ENCODE results near the gene OTUD5.
A peak's percentile ranks its signal among the peaks of the same experiment; 100 is the strongest.

OTUD5 gene

GRCh38 chrX:48913605-48914366, 43.6 kb downstream of the OTUD5 start:
- no peak overlapping the region for H3K4me3 ChIP-seq (ENCODE audit: low read depth, low read length)
- in situ Hi-C loops (cut with HindIII; ENCODE audit: low sequenced_read_pairs) = no loop called here
- DNase-seq (ENCODE audit: low read depth) = no peak
- TF ChIP-seq CTCF (IDR thresholded peaks at IDR 0.05; ENCODE audit: low read depth, low read length, missing control alignments) = no peak

GRCh38 chrX:48911412-48912182, 45.8 kb downstream of the OTUD5 start, which contains the start of gene SLC35A2:
Gene SLC35A2, minus strand, starts transcription at chrX:48911646. Its CDS starts 10 bp downstream, at chrX:48911636.
- in situ Hi-C loops (cut with HindIII; ENCODE audit: low sequenced_read_pairs) = no loop called here
- DNase-seq (ENCODE audit: low read depth) = no peak
- peak within 1 kb of the TSS; percentile 59 for H3K4me3 ChIP-seq (ENCODE audit: low read depth, low read length)
- no peak for TF ChIP-seq CTCF (IDR thresholded peaks at IDR 0.05; ENCODE audit: low read depth, low read length, missing control alignments)

DNA sequence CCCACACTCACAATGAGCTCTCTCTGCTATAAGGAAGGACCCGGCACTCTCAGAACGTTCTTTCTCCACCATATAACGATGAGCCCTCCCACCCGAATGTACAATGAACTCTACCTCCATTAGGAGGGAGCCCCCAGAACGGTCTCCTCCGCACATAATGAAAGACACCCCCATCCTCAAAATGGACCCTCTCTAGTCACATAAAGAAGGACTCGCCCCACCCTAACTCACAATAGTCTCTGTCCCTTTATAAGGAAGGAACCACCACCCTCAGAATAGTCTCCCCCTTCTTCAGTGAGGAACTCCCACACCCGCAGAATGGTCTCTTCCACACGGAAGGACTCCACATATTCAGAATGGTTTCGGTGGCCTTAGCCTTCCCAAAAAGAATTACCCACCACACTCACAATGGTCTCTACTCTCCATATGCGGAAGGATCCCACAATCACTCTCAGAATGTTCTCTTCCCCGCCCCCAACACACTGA, 46.4 kb downstream of the OTUD5 start:
- no peak for TF ChIP-seq CTCF (IDR thresholded peaks at IDR 0.05; ENCODE audit: low read depth, low read length, missing control alignments)

DNA sequence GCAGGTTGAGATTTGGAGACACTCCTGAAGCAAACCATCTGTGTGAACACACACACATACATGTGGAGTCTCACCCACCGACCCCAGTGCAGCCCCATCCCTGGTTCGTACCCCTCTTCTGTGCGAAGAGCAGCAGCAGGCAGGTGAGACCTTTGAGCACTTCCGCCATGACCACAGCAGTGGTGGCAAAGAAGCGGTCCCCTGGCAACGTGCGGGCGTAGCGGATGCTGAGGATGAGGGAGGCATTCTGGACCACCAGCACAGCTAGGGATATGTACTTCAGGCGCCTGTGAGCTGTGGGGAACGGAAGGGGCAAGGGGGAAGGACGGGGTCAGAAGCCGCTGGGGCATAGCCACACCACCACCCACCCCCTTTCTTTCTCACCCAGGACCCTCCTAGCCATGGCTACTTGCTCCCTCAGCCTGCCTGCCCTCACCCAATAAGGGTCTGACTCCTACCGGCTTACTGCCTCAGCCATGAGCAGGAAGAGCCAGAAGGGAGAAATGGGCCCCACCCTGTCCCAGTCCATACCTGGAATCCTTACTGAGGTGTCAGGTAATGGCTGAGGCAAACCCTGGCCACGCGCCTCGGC, 47.6 kb downstream of the OTUD5 start:
- DNase-seq (ENCODE audit: low read depth) = no peak
- peak overlapping the region; percentile 59 for H3K4me3 ChIP-seq (ENCODE audit: low read depth, low read length)
- TF ChIP-seq CTCF (IDR thresholded peaks at IDR 0.05; ENCODE audit: low read depth, low read length, missing control alignments) = no peak
- in situ Hi-C loops (cut with HindIII; ENCODE audit: low sequenced_read_pairs) = no loop called here

More for the DNA sequence above, 46.4 kb downstream of the OTUD5 start:
- in situ Hi-C loops (cut with HindIII; ENCODE audit: low sequenced_read_pairs) = no loop called here
- DNase-seq (ENCODE audit: low read depth) = no peak
- H3K4me3 ChIP-seq (ENCODE audit: low read depth, low read length) = peak overlapping the region; percentile 59

- in situ Hi-C loops (cut with HindIII; ENCODE audit: low sequenced_read_pairs) = no loop called here
- TF ChIP-seq CTCF (IDR thresholded peaks at IDR 0.05; ENCODE audit: low read depth, low read length, missing control alignments) = no peak
- no peak overlapping the region for H3K4me3 ChIP-seq (ENCODE audit: low read depth, low read length)
- DNase-seq (ENCODE audit: low read depth) = no peak
These were observed 48.8 kb downstream of the OTUD5 start for GRCh38 chrX:48908600-48908999.

- in situ Hi-C loops (cut with HindIII; ENCODE audit: low sequenced_read_pairs) = no loop called here
- no peak overlapping the region for H3K4me3 ChIP-seq (ENCODE audit: low read depth, low read length)
- no peak for TF ChIP-seq CTCF (IDR thresholded peaks at IDR 0.05; ENCODE audit: low read depth, low read length, missing control alignments)
- DNase-seq (ENCODE audit: low read depth) = no peak
These were observed 52.2 kb downstream of the OTUD5 start for GRCh38 chrX:48905090-48905790.
